ENCODE data around the gene RUNX1.
"Not testable (repeated sequence)": the region's sequence is repeated elsewhere in the genome, so short reads cannot be mapped to it uniquely, and the experiment has no call there.

The RUNX1 gene

GRCh38 chr21:35016517-35017188 is 32.4 kb downstream of the RUNX1 start:
- DNase-seq (ENCODE audit: low spot score), result no peak

- DNase-seq (ENCODE audit: low spot score), result no peak
Measured at GRCh38 chr21:35016071-35016470, 33.0 kb downstream of the RUNX1 start.

- no peak for DNase-seq (ENCODE audit: low spot score)
Measured at GRCh38 chr21:35015435-35016024, 33.6 kb downstream of the RUNX1 start.

GRCh38 chr21:35014302-35015041 is 34.6 kb downstream of the RUNX1 start:
- DNase-seq (ENCODE audit: low spot score), result no peak

- DNase-seq (ENCODE audit: low spot score), result no peak
Measured at GRCh38 chr21:35011681-35012080, 37.4 kb downstream of the RUNX1 start.

GRCh38 chr21:35010447-35010846 is 38.7 kb downstream of the RUNX1 start:
- DNase-seq (ENCODE audit: low spot score), result no peak

GRCh38 chr21:35007348-35007747 is 41.8 kb downstream of the RUNX1 start:
- no peak for DNase-seq (ENCODE audit: low spot score)

GRCh38 chr21:35006771-35007170 is 42.3 kb downstream of the RUNX1 start:
- no peak for DNase-seq (ENCODE audit: low spot score)

GRCh38 chr21:35006248-35006647 is 42.9 kb downstream of the RUNX1 start:
- DNase-seq (ENCODE audit: low spot score), result no peak

- DNase-seq (ENCODE audit: low spot score), result no peak
Measured at GRCh38 chr21:35005560-35006224, 43.4 kb downstream of the RUNX1 start.

GRCh38 chr21:35005077-35005476 is 44.0 kb downstream of the RUNX1 start:
- no peak for DNase-seq (ENCODE audit: low spot score)

GRCh38 chr21:35004314-35004713 is 44.8 kb downstream of the RUNX1 start:
- DNase-seq (ENCODE audit: low spot score), result no peak

GRCh38 chr21:35002879-35003722 is 46.0 kb downstream of the RUNX1 start:
- DNase-seq (ENCODE audit: low spot score), result no peak

GRCh38 chr21:34999397-34999941 is 49.6 kb downstream of the RUNX1 start:
- no peak for DNase-seq (ENCODE audit: low spot score)

GRCh38 chr21:34998176-34998575 is 50.9 kb downstream of the RUNX1 start:
- no peak for DNase-seq (ENCODE audit: low spot score)

GRCh38 chr21:34997294-34997693 is 51.8 kb downstream of the RUNX1 start:
- DNase-seq (ENCODE audit: low spot score), result no peak

- DNase-seq (ENCODE audit: low spot score), result no peak
Measured at GRCh38 chr21:34996304-34997101, 52.6 kb downstream of the RUNX1 start.

- no peak for DNase-seq (ENCODE audit: low spot score)
Measured at GRCh38 chr21:34995979-34996303, 53.2 kb downstream of the RUNX1 start.

- no peak for DNase-seq (ENCODE audit: low spot score)
Measured at GRCh38 chr21:34994766-34995631, 54.1 kb downstream of the RUNX1 start.

- DNase-seq (ENCODE audit: low spot score), result not testable (repeated sequence)
Measured at GRCh38 chr21:34993521-34993921, 55.6 kb downstream of the RUNX1 start.

All from pons (tissue), 1 donor.